Neutrophil (primary cell): ENCODE data around the gene ADCY2.

Source experiments
- H3K27ac ChIP-seq: fragments of 200-600 bp; sonication (generic); 2 replicates; pipeline ENCODE4 v1.5.1; 2016; ENCODE audit warnings: mild to moderate bottlenecking, moderate library complexity
- H3K27me3 ChIP-seq: fragments of 200-600 bp; sonication (generic); 2 replicates; pipeline ENCODE4 v1.6.0; 2016; ENCODE audit warnings: mild to moderate bottlenecking
- H3K36me3 ChIP-seq: fragments of 200-600 bp; sonication (generic); 2 replicates; pipeline ENCODE4 v1.5.1; 2017
- H3K4me1 ChIP-seq, 2 experiments: fragments of 200-600 bp in 1 of 2; sonication (generic) in 1 of 2; 1 replicate in 1 of 2; 2 replicates in 1 of 2; pipeline versions ENCODE4 v1.5.1 to v1.6.1; 2013 to 2016; ENCODE audit warnings: low read depth in 1 of 2, low read length in 1 of 2, mild to moderate bottlenecking in 1 of 2, moderate library complexity in 1 of 2; ENCODE audit not compliant: control insufficient read depth in 1 of 2, insufficient read depth in 1 of 2
- H3K4me3 ChIP-seq, 2 experiments: fragments of 200-600 bp in 1 of 2; sonication (generic) in 1 of 2; 1 replicate in 1 of 2; 2 replicates in 1 of 2; pipeline ENCODE4 v1.5.1; 2013 to 2016; ENCODE audit warnings: low read depth in 1 of 2, low read length in 1 of 2, mild to moderate bottlenecking in 1 of 2, moderate library complexity in 1 of 2
- H3K9me3 ChIP-seq: fragments of 200-600 bp; sonication (generic); 2 replicates; pipeline ENCODE4 v1.5.1; 2016
- CTCF ChIP-seq: fragments of 200-600 bp; sonication (generic); IDR thresholded peaks from 2 replicates; pipeline ENCODE4 v1.5.1; 2016; ENCODE audit warnings: antibody characterized with exemption

ADCY2 gene

GRCh38 chr5:7364226-7364875 is 31.6 kb upstream of the ADCY2 start:
- no peaks in the 10 kb centered on the region for H3K27me3 ChIP-seq
- H3K4me1 ChIP-seq, result no peaks in the 10 kb centered on the region
- TF ChIP-seq CTCF, result no peak
- H3K27ac ChIP-seq, result no peak overlapping the region
- H3K4me3 ChIP-seq, result no peak overlapping the region
- no peaks in the 10 kb centered on the region for H3K36me3 ChIP-seq
- no peaks in the 10 kb centered on the region for H3K9me3 ChIP-seq

- Histone ChIP-seq H3K36me3 (no peaks in the 10 kb centered on the region), H3K9me3 (no peaks in the 10 kb centered on the region), H3K4me1 (no peaks in the 10 kb centered on the region), H3K27ac (no peak overlapping the region), H3K27me3 (no peaks in the 10 kb centered on the region), H3K4me3 (no peak overlapping the region)
- TF ChIP-seq CTCF, result no peak
Measured at GRCh38 chr5:7367780-7368179, 28.2 kb upstream of the ADCY2 start.

GRCh38 chr5:7372399-7372798 is 23.5 kb upstream of the ADCY2 start:
- Histone ChIP-seq H3K27me3 (no peaks in the 10 kb centered on the region), H3K4me3 (no peak overlapping the region), H3K4me1 (no peaks in the 10 kb centered on the region), H3K36me3 (no peaks in the 10 kb centered on the region), H3K9me3 (no peaks in the 10 kb centered on the region), H3K27ac (no peak overlapping the region)
- no peak for TF ChIP-seq CTCF

GRCh38 chr5:7374186-7374585 is 21.8 kb upstream of the ADCY2 start:
- H3K27ac ChIP-seq, result no peak overlapping the region
- H3K27me3 ChIP-seq, result no peaks in the 10 kb centered on the region
- H3K36me3 ChIP-seq, result no peaks in the 10 kb centered on the region
- H3K4me1 ChIP-seq, result no peaks in the 10 kb centered on the region
- TF ChIP-seq CTCF, result no peak
- no peak overlapping the region for H3K4me3 ChIP-seq
- H3K9me3 ChIP-seq, result no peaks in the 10 kb centered on the region

GRCh38 chr5:7375457-7375856 is 20.5 kb upstream of the ADCY2 start:
- Histone ChIP-seq H3K27me3 (no peaks in the 10 kb centered on the region), H3K9me3 (no peaks in the 10 kb centered on the region), H3K4me1 (no peaks in the 10 kb centered on the region), H3K27ac (no peak overlapping the region), H3K36me3 (no peaks in the 10 kb centered on the region), H3K4me3 (no peak overlapping the region)
- no peak for TF ChIP-seq CTCF

GRCh38 chr5:7376871-7377270 is 19.1 kb upstream of the ADCY2 start:
- Histone ChIP-seq H3K27me3 (no peaks in the 10 kb centered on the region), H3K27ac (no peak overlapping the region), H3K9me3 (no peaks in the 10 kb centered on the region), H3K36me3 (no peaks in the 10 kb centered on the region), H3K4me3 (no peak overlapping the region), H3K4me1 (no peaks in the 10 kb centered on the region)
- no peak for TF ChIP-seq CTCF
